Measurements from ENCODE around the gene MAPKAP1.

GRCh38 chr9:125591888-125592287 lies 115.1 kb downstream of the MAPKAP1 start:
- TF ChIP-seq CTCF (conservative IDR thresholded peaks at IDR 0.05; ENCODE audit: low read length) (no peak), EZH2phosphoT487 (IDR thresholded peaks at IDR 0.05; ENCODE audit: borderline replicate concordance, low read depth, low read length) (no peak)
